IMR-90 (cell line): Measurements from ENCODE around the gene ESRRB.

Experiments used
- BHLHE40 ChIP-seq: fragments of 150-350 bp; IDR thresholded peaks from 2 replicates; pipeline ENCODE4 v1.6.1; 2016; ENCODE audit warnings: mild to moderate bottlenecking, low read depth, low read length
- CEBPB ChIP-seq: IDR thresholded peaks from 2 replicates; pipeline ENCODE4 v1.6.1; 2012; ENCODE audit warnings: low read depth, low read length, improper control_type of control experiment
- CTCF ChIP-seq: conservative IDR thresholded peaks from 2 replicates; pipeline ENCODE4 v1.5.1; 2012; ENCODE audit warnings: mild to moderate bottlenecking, low read depth, low read length, improper control_type of control experiment
- ELK1 ChIP-seq: fragments of 150-350 bp; IDR thresholded peaks from 2 replicates; pipeline ENCODE4 v1.6.1; 2016; ENCODE audit warnings: low read depth, mild to moderate bottlenecking, low read length, moderate library complexity, borderline replicate concordance
- MAFK ChIP-seq: IDR thresholded peaks from 2 replicates; pipeline ENCODE4 v1.6.1; 2012; ENCODE audit warnings: low read depth, low read length, improper control_type of control experiment
- MAZ ChIP-seq: IDR thresholded peaks from 2 replicates; pipeline ENCODE4 v1.6.1; 2012; ENCODE audit warnings: low read depth, mild to moderate bottlenecking, low read length, improper control_type of control experiment, moderate library complexity, borderline replicate concordance
- NFE2L2 ChIP-seq: fragments of 150-350 bp; IDR thresholded peaks from 2 replicates; pipeline ENCODE4 v1.6.1; 2016; ENCODE audit warnings: low read depth, mild to moderate bottlenecking, low read length
- POLR2A ChIP-seq: IDR thresholded peaks from 2 replicates; pipeline ENCODE4 v1.6.1; 2012; ENCODE audit warnings: mild to moderate bottlenecking, low read depth, low read length
- RAD21 ChIP-seq: IDR thresholded peaks from 2 replicates; pipeline ENCODE4 v1.6.1; 2012; ENCODE audit warnings: low read length, improper control_type of control experiment
- SMC3 ChIP-seq: fragments of 150-350 bp; IDR thresholded peaks from 2 replicates; pipeline ENCODE4 v1.6.1; 2016; ENCODE audit warnings: low read depth, mild to moderate bottlenecking, antibody characterized with exemption, low read length, moderate library complexity
- TF ChIP-seq, protein P1 (sequence below): fragments of 150-350 bp; IDR thresholded peaks from 2 replicates; pipeline ENCODE4 v1.6.1; 2017; ENCODE audit warnings: mild to moderate bottlenecking, antibody characterized with exemption, low read length, low read depth

DNA sequence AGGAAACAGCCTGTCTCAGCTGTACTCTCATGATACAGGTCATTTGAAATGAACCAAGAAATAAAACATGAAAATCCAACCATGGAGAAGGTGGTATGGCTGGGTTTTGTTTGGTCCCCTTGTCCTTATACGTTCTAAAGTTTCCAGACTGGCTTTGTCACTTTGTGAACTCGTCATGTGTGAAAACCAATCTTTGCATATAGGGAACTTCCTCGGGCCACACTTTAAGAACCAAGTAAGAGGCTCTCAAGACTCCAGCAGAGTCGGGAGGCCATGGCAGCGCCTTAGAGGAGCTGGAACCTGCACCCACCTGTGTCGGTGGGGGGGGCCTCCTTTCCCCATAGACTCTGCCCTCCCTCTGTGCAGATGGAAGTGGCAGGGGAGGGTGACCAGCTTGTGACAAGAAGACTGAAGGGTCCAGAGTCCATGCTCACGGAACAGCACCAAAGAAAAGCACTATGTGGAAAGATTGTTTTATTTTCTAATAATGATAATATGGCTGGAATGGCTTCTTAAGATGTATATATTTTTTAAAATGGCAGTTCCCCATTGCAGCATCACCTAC, 125.3 kb downstream of the ESRRB start:
- no peak for TF ChIP-seq CTCF
- TF ChIP-seq MAZ = no peak
- TF ChIP-seq, protein P1, sequence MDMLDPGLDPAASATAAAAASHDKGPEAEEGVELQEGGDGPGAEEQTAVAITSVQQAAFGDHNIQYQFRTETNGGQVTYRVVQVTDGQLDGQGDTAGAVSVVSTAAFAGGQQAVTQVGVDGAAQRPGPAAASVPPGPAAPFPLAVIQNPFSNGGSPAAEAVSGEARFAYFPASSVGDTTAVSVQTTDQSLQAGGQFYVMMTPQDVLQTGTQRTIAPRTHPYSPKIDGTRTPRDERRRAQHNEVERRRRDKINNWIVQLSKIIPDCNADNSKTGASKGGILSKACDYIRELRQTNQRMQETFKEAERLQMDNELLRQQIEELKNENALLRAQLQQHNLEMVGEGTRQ = no peak
- no peak for TF ChIP-seq POLR2A
- no peak for TF ChIP-seq MAFK
- TF ChIP-seq ELK1 = no peak
- no peak for TF ChIP-seq SMC3
- TF ChIP-seq CEBPB = no peak
- TF ChIP-seq RAD21 = no peak
- no peak for TF ChIP-seq NFE2L2
- no peak for TF ChIP-seq BHLHE40
